B cell (primary cell): ENCODE measurements around the gene SMIM45.
A peak's percentile ranks its signal among the peaks of the same experiment; 100 is the strongest.

Experiments used
- ATAC-seq: fragments of 200-7000 bp; cut with Tn5 transposase; one replicate; pipeline ENCODE4 v1.10.0; 2021; ENCODE audit warnings: low read depth, mild to moderate bottlenecking, moderate number of reproducible peaks, moderate library complexity
- CTCF ChIA-PET: fragments of 350-600 bp; sonication (Branson Sonifier 250); formaldehyde crosslinking; loops from one replicate; lab custom pipeline; 2021; ENCODE audit warnings: antibody characterized with exemption, inconsistent platforms; lab: Charles Lee
- POLR2A ChIA-PET: fragments of 350-600 bp; sonication (Branson Sonifier 250); formaldehyde crosslinking; loops from one replicate; lab custom pipeline; 2021; ENCODE audit warnings: antibody characterized with exemption; lab: Charles Lee
- DNase-seq: peaks from one replicate; pipeline ENCODE4 v3.0.0; 2013
- H2AFZ ChIP-seq: 2 replicates; pipeline ENCODE4 v1.6.1; 2012; ENCODE audit warnings: mild to moderate bottlenecking, low read depth, low read length; ENCODE audit not compliant: insufficient read depth, poor library complexity, severe bottlenecking
- H3K27ac ChIP-seq, 2 donors: 1 replicate in 1 of 2; 2 replicates in 1 of 2; pipeline ENCODE4 v1.5.1; 2012 to 2013; ENCODE audit warnings: low read length in 2 of 2, mild to moderate bottlenecking in 2 of 2, moderate library complexity in 1 of 2
- H3K27me3 ChIP-seq, 4 experiments: fragments of 200-600 bp in 1 of 4; sonication (generic) in 1 of 4; replicated peaks in 1 of 4; 1 replicate in 2 of 4; 2 replicates in 2 of 4; pipeline versions ENCODE4 v1.6.1 to v1.7.0; 2013 to 2016; ENCODE audit warnings: low read length in 3 of 4, mild to moderate bottlenecking in 2 of 4, mixed read lengths in 1 of 4, moderate library complexity in 1 of 4; ENCODE audit not compliant: insufficient read depth in 4 of 4, control insufficient read depth in 3 of 4; ENCODE audit errors: control extremely low read depth in 1 of 4
- H3K36me3 ChIP-seq, 2 experiments: replicated peaks in 1 of 2; 1 replicate in 1 of 2; 2 replicates in 1 of 2; pipeline versions ENCODE4 v1.6.1 to v1.7.1; 2013; ENCODE audit warnings: low read length in 1 of 2; ENCODE audit not compliant: insufficient read depth in 2 of 2, control insufficient read depth in 1 of 2; ENCODE audit errors: control extremely low read depth in 1 of 2, extremely low read depth in 1 of 2
- H3K4me1 ChIP-seq, 2 donors: fragments of 200-600 bp in 1 of 2; sonication (generic) in 1 of 2; 1 replicate in 1 of 2; 2 replicates in 1 of 2; pipeline versions ENCODE4 v1.5.1 to v1.6.1; 2013 to 2017; ENCODE audit warnings: low read length in 2 of 2; ENCODE audit not compliant: control insufficient read depth in 2 of 2, insufficient read depth in 2 of 2
- H3K4me2 ChIP-seq: replicated peaks from 2 replicates; pipeline ENCODE3; 2012; ENCODE audit warnings: mild to moderate bottlenecking, low read depth, low read length; ENCODE audit not compliant: poor library complexity, severe bottlenecking
- H3K4me3 ChIP-seq, 5 experiments: fragments of 200-600 bp in 1 of 5; sonication (generic) in 1 of 5; 1 replicate in 3 of 5; 2 replicates in 2 of 5; pipeline versions ENCODE4 v1.5.1 to v1.7.0; 2011 to 2016; ENCODE audit warnings: low read length in 4 of 5, mild to moderate bottlenecking in 4 of 5, low read depth in 2 of 5, control low read depth in 1 of 5, moderate library complexity in 1 of 5; ENCODE audit not compliant: insufficient read depth in 1 of 5; ENCODE audit errors: control extremely low read depth in 1 of 5, extremely low read depth in 1 of 5
- H3K79me2 ChIP-seq: fragments of 200-600 bp; sonication (generic); one replicate; pipeline ENCODE4 v1.6.0; 2016; ENCODE audit warnings: low read length; ENCODE audit not compliant: control insufficient read depth, insufficient read depth
- H3K9ac ChIP-seq: fragments of 200-600 bp; sonication (generic); 2 replicates; pipeline ENCODE4 v1.6.1; 2017; ENCODE audit warnings: mild to moderate bottlenecking, low read length, moderate library complexity
- H3K9me3 ChIP-seq, 3 donors: one replicate each; pipeline versions ENCODE4 v1.6.1 to v1.7.1; 2013; ENCODE audit warnings: low read length in 2 of 3; ENCODE audit not compliant: control insufficient read depth in 2 of 3, insufficient read depth in 1 of 3; ENCODE audit errors: control extremely low read depth in 1 of 3
- H4K20me1 ChIP-seq: 2 replicates; pipeline ENCODE4 v1.6.0; 2012; ENCODE audit warnings: mild to moderate bottlenecking, low read length; ENCODE audit not compliant: insufficient read depth, control insufficient read depth, poor library complexity, severe bottlenecking
- H3K27ac Mint-ChIP-seq: one replicate; pipeline ENCODE4 v1.8.0; 2021; ENCODE audit warnings: mixed read lengths
- H3K27me3 Mint-ChIP-seq: one replicate; pipeline ENCODE4 v1.8.0; 2021; ENCODE audit warnings: mixed read lengths
- H3K4me1 Mint-ChIP-seq: one replicate; pipeline ENCODE4 v1.8.0; 2021; ENCODE audit warnings: mixed read lengths
- H3K4me3 Mint-ChIP-seq: one replicate; pipeline ENCODE4 v1.8.0; 2021; ENCODE audit warnings: mixed read lengths
- H3K9me3 Mint-ChIP-seq: one replicate; pipeline ENCODE4 v1.8.0; 2022; ENCODE audit warnings: mixed read lengths; ENCODE audit not compliant: insufficient read depth
- EZH2 ChIP-seq: IDR thresholded peaks from 2 replicates; pipeline ENCODE4 v1.6.1; 2012; ENCODE audit warnings: borderline replicate concordance, low read depth, mild to moderate bottlenecking, moderate library complexity, low read length; ENCODE audit not compliant: insufficient read depth, poor library complexity, severe bottlenecking
- WGBS: methylation state at CpG from one replicate; pipeline ENCODE4 v1.1.5; 2013; ENCODE audit warnings: missing lambda C conversion rate; ENCODE audit not compliant: insufficient coverage; 5-methylcytosine and 5-hydroxymethylcytosine counted together
- intact Hi-C: fragments of 100-400 bp; cut with micrococcal nuclease; formaldehyde crosslinking; loops from one replicate; pipeline ENCODE4 v1.10.0; 2022
- TF ChIP-seq, protein P1 (sequence below): fragments of 200-600 bp; IDR thresholded peaks from one replicate; pipeline ENCODE4 v1.8.0; 2022; ENCODE audit warnings: antibody characterized with exemption, mild to moderate bottlenecking

SMIM45 gene

GRCh38 chr22:41908411-41909309 lies 43.3 kb upstream of the SMIM45 start:
- H3K4me3 Mint-ChIP-seq = peak overlapping the region; percentile 79
- Histone ChIP-seq H3K9ac (no peak overlapping the region), H3K36me3 (peaks cover 0 to 28% of the 10 kb centered on the region in 2 experiments), H3K79me2 (peaks cover 6% of the 10 kb centered on the region), H2AFZ (no peak overlapping the region), H4K20me1 (peaks cover 30% of the 10 kb centered on the region), H3K4me3 (no peak overlapping the region), H3K27ac (peak overlapping the region; percentile 22 to 38), H3K27me3 (peaks cover 0 to 38% (median 20%) of the 10 kb centered on the region in 4 experiments), H3K4me1 (peaks cover 54 to 55% of the 10 kb centered on the region in 2 donors), H3K4me2 (peak overlapping the region; percentile 98), H3K9me3 (peaks cover 0 to 5% (median 0%) of the 10 kb centered on the region in 3 donors)
- peaks cover 47% of the 10 kb centered on the region for H3K4me1 Mint-ChIP-seq
- ChIA-PET CTCF (interaction anchor here (0.8 to 4.2 kb wide), 10 partner anchors 11 to 211 kb away, joined by 3 to 16 read pairs (median 5); partner anchors contain the start of gene TNFRSF13C), POLR2A (interaction anchor here (0.6 to 5.0 kb wide), 14 partner anchors 9 to 219 kb away, joined by 3 to 32 read pairs (median 6); partner anchors contain the start of genes SREBF2 and TNFRSF13C)
- DNase-seq = peak; percentile 53
- H3K27me3 Mint-ChIP-seq = peaks cover 9% of the 10 kb centered on the region
- intact Hi-C loops = loop anchor here (5.0 kb wide), 1 partner anchor 34 kb away; no protein-coding TSS in a partner anchor
- TF ChIP-seq EZH2 = no peak
- H3K9me3 Mint-ChIP-seq = no peaks in the 10 kb centered on the region
- peak overlapping the region; percentile 93 for H3K27ac Mint-ChIP-seq
- WGBS = 73% methylated on average over 14 of the region's 14 CpGs
- ATAC-seq = peak; percentile 8

DNA sequence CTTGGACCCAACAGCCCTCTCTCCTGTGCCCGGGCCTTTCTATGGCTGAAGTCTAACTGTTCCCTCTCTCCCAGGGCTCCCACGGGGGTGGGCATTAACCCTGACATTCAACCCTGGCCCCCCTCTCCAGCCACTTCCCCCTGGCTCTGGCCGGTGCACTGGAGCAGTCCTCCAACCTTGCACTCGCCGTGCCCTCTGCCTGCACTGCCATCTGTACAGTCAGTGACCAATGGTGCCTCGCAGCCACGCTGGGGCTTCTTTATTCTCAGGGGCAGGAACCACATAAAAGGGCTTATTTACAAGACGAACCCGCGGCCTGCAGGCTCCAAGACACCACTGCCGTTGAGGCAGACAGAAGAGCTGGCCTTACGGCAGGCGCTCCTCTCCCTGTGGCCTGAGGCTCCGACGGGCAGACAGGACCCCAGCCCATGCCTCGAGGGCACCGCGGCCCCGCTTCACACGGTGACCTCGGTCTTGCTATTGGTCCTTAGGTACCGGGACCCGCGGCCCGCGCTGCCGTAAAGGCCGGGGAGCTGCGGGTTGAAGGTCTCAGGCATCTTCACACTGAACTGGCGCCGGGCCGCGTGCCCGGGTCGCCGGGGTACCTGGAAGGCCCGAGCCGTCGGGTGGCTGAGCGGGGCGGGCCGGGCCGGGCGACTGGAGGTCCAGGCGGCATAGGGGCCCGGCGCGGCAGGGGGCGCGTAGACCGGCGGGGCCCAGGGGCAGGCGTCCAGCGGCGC lies 42.5 kb upstream of the SMIM45 start:
- H3K27ac Mint-ChIP-seq = peak overlapping the region; percentile 93
- 32% methylated on average over 55 of the region's 55 CpGs for WGBS

More for the DNA sequence above, 42.5 kb upstream of the SMIM45 start:
- no peak overlapping the region for H3K27ac ChIP-seq
- TF ChIP-seq, protein P1, sequence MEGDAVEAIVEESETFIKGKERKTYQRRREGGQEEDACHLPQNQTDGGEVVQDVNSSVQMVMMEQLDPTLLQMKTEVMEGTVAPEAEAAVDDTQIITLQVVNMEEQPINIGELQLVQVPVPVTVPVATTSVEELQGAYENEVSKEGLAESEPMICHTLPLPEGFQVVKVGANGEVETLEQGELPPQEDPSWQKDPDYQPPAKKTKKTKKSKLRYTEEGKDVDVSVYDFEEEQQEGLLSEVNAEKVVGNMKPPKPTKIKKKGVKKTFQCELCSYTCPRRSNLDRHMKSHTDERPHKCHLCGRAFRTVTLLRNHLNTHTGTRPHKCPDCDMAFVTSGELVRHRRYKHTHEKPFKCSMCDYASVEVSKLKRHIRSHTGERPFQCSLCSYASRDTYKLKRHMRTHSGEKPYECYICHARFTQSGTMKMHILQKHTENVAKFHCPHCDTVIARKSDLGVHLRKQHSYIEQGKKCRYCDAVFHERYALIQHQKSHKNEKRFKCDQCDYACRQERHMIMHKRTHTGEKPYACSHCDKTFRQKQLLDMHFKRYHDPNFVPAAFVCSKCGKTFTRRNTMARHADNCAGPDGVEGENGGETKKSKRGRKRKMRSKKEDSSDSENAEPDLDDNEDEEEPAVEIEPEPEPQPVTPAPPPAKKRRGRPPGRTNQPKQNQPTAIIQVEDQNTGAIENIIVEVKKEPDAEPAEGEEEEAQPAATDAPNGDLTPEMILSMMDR = no peak
- TF ChIP-seq EZH2 = peak; percentile 2
- peak overlapping the region; percentile 98 for H3K4me2 ChIP-seq
- H3K4me3 ChIP-seq = peak overlapping the region in 3 of 5 experiments; percentile 47 to 57 (median 52)
- H3K79me2 ChIP-seq = peaks cover 6% of the 10 kb centered on the region
- H3K9ac ChIP-seq = peak overlapping the region; percentile 66
- peaks cover 0 to 41% (median 20%) of the 10 kb centered on the region in 4 experiments for H3K27me3 ChIP-seq
- peak overlapping the region; percentile 58 for H2AFZ ChIP-seq
- ATAC-seq (no peak), DNase-seq (peak; percentile 58)
- H3K9me3 ChIP-seq = peaks cover 0 to 5% (median 0%) of the 10 kb centered on the region in 3 donors
- peak overlapping the region; percentile 78 for H3K4me3 Mint-ChIP-seq
- intact Hi-C loops = loop anchor here (2.0 to 5.0 kb wide), 2 partner anchors 33 to 77 kb away; partner anchors contain the start of gene SREBF2
- ChIA-PET CTCF (interaction anchor here (0.8 to 3.8 kb wide), 6 partner anchors 16 to 83 kb away, joined by 3 to 13 read pairs (median 5); no protein-coding TSS in a partner anchor), POLR2A (interaction anchor here (0.6 to 5.0 kb wide), 11 partner anchors 10 to 76 kb away, joined by 3 to 32 read pairs (median 5); partner anchors contain the start of genes SREBF2 and TNFRSF13C)
- peaks cover 0 to 20% of the 10 kb centered on the region in 2 experiments for H3K36me3 ChIP-seq
- H3K27me3 Mint-ChIP-seq = peaks cover 9% of the 10 kb centered on the region
- peaks cover 47% of the 10 kb centered on the region for H3K4me1 Mint-ChIP-seq
- H4K20me1 ChIP-seq = peaks cover 30% of the 10 kb centered on the region
- H3K9me3 Mint-ChIP-seq = no peaks in the 10 kb centered on the region
- peaks cover 57 to 58% of the 10 kb centered on the region in 2 donors for H3K4me1 ChIP-seq
